Right ventricle myocardium inferior (tissue), 1 donor: ENCODE measurements around the gene SLFNL1. TPM values are rescaled to one million over a fixed set of nuclear protein-coding genes. Genes with fewer than 3 reads are reported as not detected.

ENCODE experiments used
- ATAC-seq: fragments of 200-7000 bp; cut with Tn5 transposase; one replicate; pipeline ENCODE4 v1.9.1; 2020; ENCODE audit warnings: mild to moderate bottlenecking, moderate library complexity
- DNase-seq: peaks from one replicate; pipeline ENCODE4 v3.0.0; 2021; ENCODE audit errors: missing footprints
- intact Hi-C: fragments of 100-400 bp; cut with DNase I; formaldehyde crosslinking; loops from one replicate; pipeline ENCODE4 v1.11.0; 2022
- long read RNA-seq: library from polyadenylated mRNA; unstranded; transcript quantifications from one replicate; pipeline ENCODE4 v2.0.0, GENCODE V29; 2021
- total RNA-seq: library from RNA; stranded (reverse); fragmentation: NEBNext Ultra II Directional; extraction: Animal tissue kit (Norgen Biotek cat#: 25700); gene quantifications from one replicate; pipeline ENCODE4 v1.2.1, GENCODE V29; 2021
- donor health status: DM: no; HTN: yes; CAD: no; lungs with severe emphysema.

The SLFNL1 gene
- total RNA-seq: 0.16 TPM
- long read RNA-seq: 0 reads

GRCh38 chr1:41021526-41022308 is at the start of gene SLFNL1:
SLFNL1 (minus strand) TSS chr1:41021725; CDS start chr1:41020660, 1,065 bp downstream.
- ATAC-seq: peak; percentile 47
- no peak for DNase-seq
- intact Hi-C loops: no loop called here

- ATAC-seq: no peak
- no peak for DNase-seq
- intact Hi-C loops: no loop called here
These were observed 35.4 kb upstream of the SLFNL1 start for GRCh38 chr1:41056907-41057306.

- intact Hi-C loops: no loop called here
- DNase-seq (no peak), ATAC-seq (no peak)
These were observed 31.8 kb upstream of the SLFNL1 start for GRCh38 chr1:41053316-41053715.

GRCh38 chr1:41051022-41051421 is 29.5 kb upstream of the SLFNL1 start:
- ATAC-seq: no peak
- intact Hi-C loops: no loop called here
- no peak for DNase-seq

GRCh38 chr1:41048540-41048939 is 27.0 kb upstream of the SLFNL1 start:
- intact Hi-C loops: loop anchor here (5.0 kb wide), 1 partner anchor 54 kb away; no protein-coding TSS in a partner anchor
- DNase-seq (no peak), ATAC-seq (no peak)

GRCh38 chr1:41046347-41046775 is 24.8 kb upstream of the SLFNL1 start:
- DNase-seq: no peak
- intact Hi-C loops: loop anchor here (5.0 kb wide), 1 partner anchor 56 kb away; no protein-coding TSS in a partner anchor
- ATAC-seq: peak; percentile 34

DNA sequence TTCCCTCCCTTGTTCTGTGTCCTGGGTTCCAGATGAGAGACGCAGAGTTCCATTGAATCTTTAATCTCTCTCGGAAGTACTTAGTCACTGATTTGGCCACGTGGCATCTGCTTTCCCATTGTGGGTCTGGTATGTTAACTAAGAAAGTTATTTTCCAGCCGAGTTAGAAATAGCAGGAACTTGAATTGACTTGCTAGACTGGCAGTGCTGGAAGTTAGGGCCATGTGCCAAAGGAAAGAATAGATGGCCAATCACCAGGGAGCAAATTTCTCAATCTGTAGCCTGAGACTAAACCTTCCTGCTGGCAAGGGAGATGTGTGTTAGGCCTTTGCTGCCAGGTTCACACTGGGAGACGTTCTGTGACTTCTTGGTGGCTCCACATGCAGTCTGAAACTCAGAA is 24.2 kb upstream of the SLFNL1 start:
- ATAC-seq: peak; percentile 83
- DNase-seq: no peak
- intact Hi-C loops: loop anchor here (5.0 kb wide), 1 partner anchor 57 kb away; no protein-coding TSS in a partner anchor

DNA sequence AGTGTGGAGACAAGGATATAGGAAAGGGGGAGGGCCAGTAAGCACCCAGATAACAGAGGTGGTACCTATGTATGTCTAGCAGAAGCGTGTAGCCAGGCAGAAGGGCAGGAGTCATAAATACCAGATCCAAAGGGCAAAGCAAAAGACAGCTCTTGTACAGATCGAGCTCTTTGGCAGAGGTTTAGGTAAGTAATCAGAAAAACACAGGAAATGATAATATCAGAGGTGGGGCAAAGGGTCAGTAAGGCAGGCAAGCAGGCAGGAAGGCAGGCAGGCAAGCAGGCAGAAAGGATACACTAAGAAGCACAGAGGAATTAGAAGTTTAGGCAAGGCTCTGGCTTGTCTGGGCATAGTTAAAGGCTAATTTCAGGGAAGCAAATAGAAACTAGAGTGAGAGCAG is 22.7 kb upstream of the SLFNL1 start:
- intact Hi-C loops: no loop called here
- ATAC-seq: no peak
- no peak for DNase-seq

GRCh38 chr1:41041614-41042270 is 20.2 kb upstream of the SLFNL1 start:
- no peak for ATAC-seq
- intact Hi-C loops: no loop called here
- DNase-seq: no peak

DNA sequence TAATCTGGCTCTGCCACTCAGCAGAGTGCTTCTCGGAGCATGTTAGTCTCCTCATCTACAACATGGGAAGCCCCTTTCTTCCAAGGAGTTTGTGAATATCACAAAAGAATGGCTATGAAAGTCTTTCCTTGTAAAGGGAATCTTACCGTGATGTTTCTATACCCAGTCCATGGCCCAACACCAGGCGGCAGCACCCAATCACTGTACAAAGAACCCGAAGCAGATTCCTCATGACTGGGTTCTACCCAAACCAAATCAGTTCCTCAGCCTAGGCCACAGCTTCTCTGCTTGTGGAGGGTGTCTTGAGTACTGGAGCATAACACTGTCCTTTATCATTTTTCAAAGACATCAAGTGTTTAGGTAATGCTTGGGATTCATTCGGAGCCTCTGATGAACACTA is 16.6 kb upstream of the SLFNL1 start:
- DNase-seq: no peak
- ATAC-seq: no peak
- intact Hi-C loops: no loop called here

- no peak for DNase-seq
- no peak for ATAC-seq
- intact Hi-C loops: no loop called here
These were observed 15.8 kb upstream of the SLFNL1 start for GRCh38 chr1:41037116-41037903.

GRCh38 chr1:41033272-41033671 is 11.7 kb upstream of the SLFNL1 start:
- intact Hi-C loops: no loop called here
- no peak for ATAC-seq
- DNase-seq: no peak

GRCh38 chr1:41032147-41032546 is 10.6 kb upstream of the SLFNL1 start:
- ATAC-seq (no peak), DNase-seq (no peak)
- intact Hi-C loops: no loop called here

DNA sequence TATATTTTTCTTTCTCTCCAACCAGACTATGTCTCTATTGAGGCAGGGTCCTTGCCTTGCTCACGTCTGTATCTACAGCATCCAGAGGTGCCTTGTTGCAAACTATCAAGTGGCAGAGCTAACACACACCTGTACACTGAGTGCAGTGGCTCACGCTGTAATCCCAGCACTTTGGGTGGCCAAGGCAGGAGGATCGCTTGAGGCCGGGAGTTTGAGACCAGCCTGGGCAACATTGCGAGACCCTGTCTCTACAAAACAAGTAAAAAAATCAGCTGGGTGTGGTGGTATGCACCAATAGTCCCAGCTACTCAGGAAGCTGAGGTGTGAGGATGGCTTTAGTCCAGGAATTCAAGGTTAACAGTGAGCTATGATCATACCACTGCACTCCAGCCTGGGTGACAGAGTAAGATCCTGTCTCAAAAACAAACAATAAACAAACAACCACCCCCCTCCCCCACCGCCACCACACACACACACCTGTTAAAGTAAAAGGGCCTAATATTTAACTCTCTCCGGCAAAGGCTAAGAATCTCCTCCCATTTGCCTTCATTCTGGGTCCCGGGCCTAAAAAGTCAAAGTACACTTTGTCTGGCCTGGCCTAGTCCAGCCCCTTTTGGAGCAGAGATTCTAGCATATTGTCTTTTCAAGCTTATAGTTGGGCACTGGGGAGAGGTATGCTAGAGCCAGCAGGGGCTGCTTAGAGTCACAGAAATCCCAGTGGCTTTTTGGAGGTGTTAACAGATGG is 9.5 kb upstream of the SLFNL1 start:
- ATAC-seq: no peak
- intact Hi-C loops: no loop called here
- no peak for DNase-seq

DNA sequence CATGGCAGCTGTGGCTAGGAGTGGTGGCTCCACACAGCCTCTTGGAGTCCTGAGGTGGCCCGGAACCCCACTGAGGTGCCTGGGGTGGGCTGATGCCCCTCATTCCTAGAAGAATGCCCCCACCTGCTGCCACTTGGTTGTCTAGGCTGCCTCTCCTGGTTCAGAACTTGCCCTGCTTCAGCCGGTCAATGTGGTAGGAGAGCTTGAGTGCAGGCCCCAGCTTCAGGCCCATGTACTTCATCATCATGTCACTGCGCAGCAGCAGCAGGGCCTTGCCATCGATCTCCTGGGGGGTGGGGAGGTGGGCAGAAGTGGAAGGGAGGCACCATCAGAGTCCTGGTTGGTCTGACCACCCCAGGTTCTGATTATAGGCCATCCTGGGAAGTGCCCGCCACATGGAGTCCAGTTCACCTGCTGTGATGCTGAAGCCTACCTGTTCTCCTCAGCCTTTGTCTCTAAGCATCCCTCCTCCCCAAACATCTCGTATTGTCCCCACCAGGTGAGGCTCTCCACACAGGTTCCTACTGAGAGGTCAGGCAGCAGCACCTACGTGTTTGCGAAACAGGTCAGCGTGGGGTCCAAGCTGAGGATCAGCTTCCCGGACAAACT is 6.6 kb upstream of the SLFNL1 start:
- ATAC-seq: no peak
- no peak for DNase-seq
- intact Hi-C loops: no loop called here

GRCh38 chr1:41025979-41026819 is 4.7 kb upstream of the SLFNL1 start:
- no peak for ATAC-seq
- intact Hi-C loops: no loop called here
- no peak for DNase-seq

- intact Hi-C loops: no loop called here
- no peak for DNase-seq
- ATAC-seq: no peak
These were observed 3.4 kb upstream of the SLFNL1 start for GRCh38 chr1:41024953-41025352.
